ENCODE measurements around the gene CNR2.

Gene CNR2

DNA sequence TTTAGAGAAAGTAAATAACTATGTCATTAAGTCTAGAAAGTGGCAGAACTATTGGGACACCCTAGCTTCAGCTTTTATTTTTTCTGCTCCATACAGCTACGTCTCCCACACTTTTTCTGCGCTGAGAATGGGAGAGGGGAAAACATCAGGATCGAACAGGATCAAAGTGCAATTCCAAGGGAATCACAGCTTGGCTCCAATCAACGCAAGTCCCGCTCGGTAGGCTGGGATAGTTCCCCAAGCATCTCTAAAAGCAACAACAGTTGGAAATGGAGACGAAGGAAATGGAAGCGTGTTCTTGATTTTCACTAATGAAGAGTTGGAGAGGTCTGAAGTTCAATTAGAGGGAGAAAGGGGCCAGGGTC is 88.5 kb downstream of the CNR2 start:
- peak overlapping the region; percentile 88 for H3K4me3 ChIP-seq (ENCODE audit: low read length)
- peak overlapping the region; percentile 86 for H3K9ac ChIP-seq (ENCODE audit: low read length)
- no peaks in the 10 kb centered on the region for H3K4me1 ChIP-seq (ENCODE audit: control insufficient read depth, low read depth, low read length)
- H3K27me3 ChIP-seq (ENCODE audit: control insufficient read depth, insufficient read depth, low read length), result no peaks in the 10 kb centered on the region
- H3K36me3 ChIP-seq (ENCODE audit: control insufficient read depth, low read depth, low read length), result no peaks in the 10 kb centered on the region
- H3K9me3 ChIP-seq (ENCODE audit: control insufficient read depth, low read depth, low read length), result no peaks in the 10 kb centered on the region
- peak overlapping the region; percentile 61 for H3K27ac ChIP-seq (ENCODE audit: low read length)

GRCh38 chr1:23823767-23824166 is 89.4 kb downstream of the CNR2 start:
- Histone ChIP-seq H3K9ac (ENCODE audit: low read length) (no peak overlapping the region), H3K27ac (ENCODE audit: low read length) (no peak overlapping the region), H3K36me3 (ENCODE audit: control insufficient read depth, low read depth, low read length) (no peaks in the 10 kb centered on the region)

More at GRCh38 chr1:23823767-23824166, 89.4 kb downstream of the CNR2 start:
- Histone ChIP-seq H3K4me1 (ENCODE audit: control insufficient read depth, low read depth, low read length) (no peaks in the 10 kb centered on the region), H3K27me3 (ENCODE audit: control insufficient read depth, insufficient read depth, low read length) (no peaks in the 10 kb centered on the region), H3K4me3 (ENCODE audit: low read length) (no peak overlapping the region), H3K9me3 (ENCODE audit: control insufficient read depth, low read depth, low read length) (no peaks in the 10 kb centered on the region)
